GM12891 (cell line): ENCODE results near the gene PSAP.

Experiments
- PAX5 ChIP-seq: IDR thresholded peaks from 2 replicates; pipeline ENCODE4 v1.6.1; 2011; ENCODE audit warnings: low read length, moderate library complexity, mild to moderate bottlenecking; ENCODE audit not compliant: insufficient read depth, severe bottlenecking
- POLR2A ChIP-seq: IDR thresholded peaks from 2 replicates; pipeline ENCODE4 v1.6.1; 2011; ENCODE audit warnings: low read depth, low read length, control low read depth
- POLR2AphosphoS5 ChIP-seq: IDR thresholded peaks from 2 replicates; pipeline ENCODE4 v1.6.1; 2011; ENCODE audit warnings: low read depth, low read length, control low read depth
- POU2F2 ChIP-seq: IDR thresholded peaks from 2 replicates; pipeline ENCODE4 v1.6.1; 2011; ENCODE audit warnings: low read depth, mild to moderate bottlenecking, control low read depth, low read length, moderate library complexity
- SPI1 ChIP-seq: IDR thresholded peaks from 2 replicates; pipeline ENCODE4 v1.6.1; 2011; ENCODE audit warnings: low read depth, low read length, control low read depth
- TAF1 ChIP-seq: IDR thresholded peaks from 2 replicates; pipeline ENCODE4 v1.6.1; 2011; ENCODE audit warnings: low read depth, low read length, control low read depth

GRCh38 chr10:71779641-71780040, 71.4 kb downstream of the PSAP start:
- no peak for TF ChIP-seq POLR2A
- TF ChIP-seq TAF1, result no peak
- no peak for TF ChIP-seq POLR2AphosphoS5
- TF ChIP-seq POU2F2, result no peak
- no peak for TF ChIP-seq SPI1
- no peak for TF ChIP-seq PAX5
